K562 (cell line): ENCODE results near the gene GHDC. TPM values are rescaled to one million over a fixed set of nuclear protein-coding genes. Genes with fewer than 3 reads are reported as not detected.

Source experiments
- ATF1 ChIP-seq, 2 experiments: fragments of 450-650 bp in 1 of 2; IDR thresholded peaks; 2 replicates each; pipeline ENCODE4 v1.6.1; 2016; ENCODE audit warnings: missing compliant biosample characterization in 1 of 2, missing genetic modification characterization in 1 of 2
- CHD7 ChIP-seq: fragments of 200-600 bp; sonication (generic); IDR thresholded peaks from one replicate; pipeline ENCODE4 v1.6.1; 2012; ENCODE audit warnings: mild to moderate bottlenecking, low read depth, low read length, inconsistent platforms
- SOX6 ChIP-seq: fragments of 450-650 bp; IDR thresholded peaks from 2 replicates; pipeline ENCODE4 v1.6.1; 2014; ENCODE audit warnings: mild to moderate bottlenecking
- ZBTB17 ChIP-seq: fragments of 450-650 bp; formaldehyde crosslinking; IDR thresholded peaks from 2 replicates; pipeline ENCODE4 v1.4.0; 2020; ENCODE audit warnings: mild to moderate bottlenecking
- ZBTB40 ChIP-seq, 2 experiments: fragments of 450-650 bp in 1 of 2; sonication (generic) in 1 of 2; formaldehyde crosslinking in 1 of 2; IDR thresholded peaks; 2 replicates each; pipeline versions ENCODE4 v1.7.1 to v1.9.0; 2016 to 2022; ENCODE audit warnings: inconsistent platforms in 1 of 2, mild to moderate bottlenecking in 1 of 2, missing genetic modification reagents in 1 of 2
- ZBTB8A ChIP-seq: fragments of 450-650 bp; IDR thresholded peaks from 2 replicates; pipeline ENCODE4 v1.6.1; 2018; ENCODE audit warnings: mild to moderate bottlenecking, moderate library complexity; ENCODE audit not compliant: partially characterized antibody
- ZNF121 ChIP-seq: sonication (generic); formaldehyde crosslinking; conservative IDR thresholded peaks from 2 replicates; pipeline ENCODE4 v1.8.0; 2022; ENCODE audit warnings: missing genetic modification reagents
- polyA plus RNA-seq, 8 experiments: library from polyadenylated mRNA; depleted of rRNA in 4 of 8; stranded (reverse) in 5 of 8; unstranded in 3 of 8; fragments of >200 nt; fragmentation: Nextera tagmentation in 2 of 8; fragmentation: Illumina TruSeq in 1 of 8; extraction: Ambion mirVana in 2 of 8; extraction: Trizol in 1 of 8; gene quantifications; 2 replicates each; pipeline versions ENCODE4 v1.2.1 to v1.2.3, GENCODE V29; 2011 to 2014; ENCODE audit warnings: inconsistent platforms in 1 of 8, missing spikeins in 1 of 8
- total RNA-seq, 7 experiments: library from RNA; depleted of rRNA in 6 of 7; stranded (reverse); fragments of >200 nt in 6 of 7; fragmentation: Illumina TruSeq in 2 of 7; extraction: Trizol in 2 of 7; gene quantifications; 2 replicates each; pipeline versions ENCODE4 v1.2.1 to v1.2.3, GENCODE V29; 2011 to 2021; ENCODE audit warnings: low replicate concordance in 1 of 7

Gene GHDC
- total and polyA plus RNA-seq, 9 of the 15 experiments (the other 6 are each of a cell fraction or from before 2014, with no cell fraction given): 0.65 to 23.2 (median 11.2) TPM

GRCh38 chr17:42189651-42189965, 4.7 kb downstream of the GHDC start (continued):
- TF ChIP-seq CHD7 (no peak), ATF1 (CRISPR knock-in tag; IDR thresholded peaks at IDR 0.05) (no peak), ATF1 (tag; IDR thresholded peaks at IDR 0.05) (no peak), ZNF121 (CRISPR knock-in tag) (no peak), ZBTB17 (CRISPR knock-in tag) (no peak), ZBTB40 (IDR thresholded peaks at IDR 0.05) (no peak), ZBTB40 (CRISPR knock-in tag; IDR thresholded peaks at IDR 0.05) (no peak), SOX6 (no peak), ZBTB8A (no peak)
